Choroid plexus epithelial cell (primary cell): ENCODE measurements around the gene SPATA31A7.
"Not testable (repeated sequence)": the region's sequence is repeated elsewhere in the genome, so short reads cannot be mapped to it uniquely, and the experiment has no call there.

Experiments used
- DNase-seq: peaks from one replicate; pipeline ENCODE4 v3.0.0-alpha.2; 2010; ENCODE audit warnings: low read depth
- H3K4me3 ChIP-seq: 2 replicates; pipeline ENCODE4 v1.5.1; 2011; ENCODE audit warnings: low read depth, mild to moderate bottlenecking, control low read depth, low read length, moderate library complexity

Gene SPATA31A7

GRCh38 chr9:61189736-61190135, at the start of gene SPATA31A7:
SPATA31A7 (plus strand) TSS chr9:61190036; CDS start chr9:61190065, 29 bp downstream.
- H3K4me3 ChIP-seq, DNase-seq: not testable (repeated sequence)

GRCh38 chr9:61226438-61226837, 36.6 kb downstream of the SPATA31A7 start:
- peak; percentile 23 for DNase-seq
- H3K4me3 ChIP-seq, result not testable (repeated sequence)
